Stimulated activated naive B cell treated with anti-CD40 and anti-IgM and Interleukin-4, amounts not matched to agents 10 μg/mL and 1 μg/mL and 100 μg/mL, for 72 hours (primary cell): ENCODE measurements around the gene COMMD3.

Experiments used
- ATAC-seq, 2 donors: fragments of 150-1000 bp; cut with Tn5 transposase; replicated peaks; 2 replicates each; pipeline ENCODE4 v1.10.0; 2021; ENCODE audit warnings: moderate library complexity in 1 of 2
- DNase-seq: peaks from one replicate; pipeline ENCODE4 v3.0.0; 2021
- H3K27ac Mint-ChIP-seq: one replicate; pipeline ENCODE4 v1.8.0; 2022; ENCODE audit warnings: mild to moderate bottlenecking, mixed read lengths
- H3K27me3 Mint-ChIP-seq, 2 donors: one replicate each; pipeline ENCODE4 v1.8.0; 2022; ENCODE audit warnings: mixed read lengths in 2 of 2
- H3K36me3 Mint-ChIP-seq, 2 donors: one replicate each; pipeline ENCODE4 v1.8.0; 2022; ENCODE audit warnings: mixed read lengths in 2 of 2, mild to moderate bottlenecking in 1 of 2
- H3K4me1 Mint-ChIP-seq, 2 donors: one replicate each; pipeline ENCODE4 v1.8.0; 2022; ENCODE audit warnings: mixed read lengths in 2 of 2, mild to moderate bottlenecking in 1 of 2
- H3K4me3 Mint-ChIP-seq, 2 donors: one replicate each; pipeline ENCODE4 v1.8.0; 2022; ENCODE audit warnings: mild to moderate bottlenecking in 2 of 2, mixed read lengths in 2 of 2, moderate library complexity in 1 of 2
- H3K9me3 Mint-ChIP-seq, 2 donors: one replicate each; pipeline ENCODE4 v1.8.0; 2022; ENCODE audit warnings: mixed read lengths in 2 of 2, mild to moderate bottlenecking in 1 of 2

COMMD3 gene

GRCh38 chr10:22323538-22324305, 7.5 kb downstream of the COMMD3 start:
- peak overlapping the region in 1 of 2 donors; percentile 17 for H3K4me3 Mint-ChIP-seq
- DNase-seq, result no peak
- ATAC-seq, result no peak
- H3K36me3 Mint-ChIP-seq, result peaks cover 1 to 12% of the 10 kb centered on the region in 2 donors
- H3K27me3 Mint-ChIP-seq, result no peaks in the 10 kb centered on the region
- peaks cover 28 to 57% of the 10 kb centered on the region in 2 donors for H3K4me1 Mint-ChIP-seq
- H3K9me3 Mint-ChIP-seq, result no peaks in the 10 kb centered on the region
- no peak overlapping the region for H3K27ac Mint-ChIP-seq

DNA sequence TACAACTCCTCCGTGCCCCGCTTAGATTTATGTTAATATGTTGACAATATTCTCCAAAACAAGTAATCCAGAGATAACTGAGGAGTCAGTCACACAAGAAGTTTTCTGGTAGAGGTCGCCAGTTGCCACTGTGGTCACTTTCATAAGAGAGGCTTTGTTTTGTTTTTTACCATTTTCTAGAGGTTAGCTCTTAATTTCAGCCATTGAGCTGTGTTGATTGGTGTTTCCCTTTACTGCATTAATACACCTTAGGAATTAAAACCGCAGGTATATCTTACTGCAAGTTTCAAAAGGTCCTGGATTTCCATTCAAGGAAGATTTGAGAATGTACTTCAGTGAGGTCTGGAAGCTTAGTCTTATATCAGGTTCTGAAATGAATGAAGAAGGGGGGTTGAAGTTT, 8.2 kb downstream of the COMMD3 start:
- H3K27ac Mint-ChIP-seq, result no peak overlapping the region
- DNase-seq, result no peak
- no peak for ATAC-seq
- peaks cover 5 to 16% of the 10 kb centered on the region in 2 donors for H3K36me3 Mint-ChIP-seq
- H3K27me3 Mint-ChIP-seq, result no peaks in the 10 kb centered on the region
- H3K4me3 Mint-ChIP-seq, result peak overlapping the region; percentile 82 to 84
- no peaks in the 10 kb centered on the region for H3K9me3 Mint-ChIP-seq
- peaks cover 28 to 52% of the 10 kb centered on the region in 2 donors for H3K4me1 Mint-ChIP-seq

DNA sequence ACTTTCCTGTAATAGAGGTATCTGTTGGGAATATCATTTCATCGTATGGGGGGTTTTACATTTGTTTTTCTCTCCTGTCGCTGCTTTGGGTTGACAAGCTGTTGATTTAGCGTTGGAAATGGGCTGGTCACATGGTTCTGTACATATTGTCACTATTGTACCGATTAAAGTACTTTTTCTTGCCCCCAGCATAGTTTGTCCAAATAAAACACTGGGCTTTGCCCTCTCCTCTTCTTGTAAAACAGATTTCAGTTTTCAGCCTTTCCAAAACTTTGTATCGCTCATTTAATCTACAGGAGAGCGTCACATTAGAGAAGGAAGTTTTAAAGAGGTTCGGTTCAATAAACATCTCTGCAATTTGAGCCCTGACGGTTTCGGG, 8.7 kb downstream of the COMMD3 start:
- peaks cover 10 to 20% of the 10 kb centered on the region in 2 donors for H3K36me3 Mint-ChIP-seq
- ATAC-seq (no peak), DNase-seq (no peak)
- H3K9me3 Mint-ChIP-seq, result no peaks in the 10 kb centered on the region
- H3K4me1 Mint-ChIP-seq, result peaks cover 26 to 47% of the 10 kb centered on the region in 2 donors
- peak overlapping the region; percentile 82 to 84 for H3K4me3 Mint-ChIP-seq
- H3K27ac Mint-ChIP-seq, result peak overlapping the region; percentile 92
- H3K27me3 Mint-ChIP-seq, result no peaks in the 10 kb centered on the region

GRCh38 chr10:22325272-22326144, 9.3 kb downstream of the COMMD3 start:
- ATAC-seq (peak; percentile 46 to 50), DNase-seq (peak; percentile 51)
- H3K9me3 Mint-ChIP-seq, result no peaks in the 10 kb centered on the region
- peaks cover 23 to 43% of the 10 kb centered on the region in 2 donors for H3K4me1 Mint-ChIP-seq
- peaks cover 9 to 18% of the 10 kb centered on the region in 2 donors for H3K36me3 Mint-ChIP-seq
- H3K4me3 Mint-ChIP-seq, result peak overlapping the region; percentile 82 to 84
- H3K27me3 Mint-ChIP-seq, result no peaks in the 10 kb centered on the region
- peak overlapping the region; percentile 92 for H3K27ac Mint-ChIP-seq

DNA sequence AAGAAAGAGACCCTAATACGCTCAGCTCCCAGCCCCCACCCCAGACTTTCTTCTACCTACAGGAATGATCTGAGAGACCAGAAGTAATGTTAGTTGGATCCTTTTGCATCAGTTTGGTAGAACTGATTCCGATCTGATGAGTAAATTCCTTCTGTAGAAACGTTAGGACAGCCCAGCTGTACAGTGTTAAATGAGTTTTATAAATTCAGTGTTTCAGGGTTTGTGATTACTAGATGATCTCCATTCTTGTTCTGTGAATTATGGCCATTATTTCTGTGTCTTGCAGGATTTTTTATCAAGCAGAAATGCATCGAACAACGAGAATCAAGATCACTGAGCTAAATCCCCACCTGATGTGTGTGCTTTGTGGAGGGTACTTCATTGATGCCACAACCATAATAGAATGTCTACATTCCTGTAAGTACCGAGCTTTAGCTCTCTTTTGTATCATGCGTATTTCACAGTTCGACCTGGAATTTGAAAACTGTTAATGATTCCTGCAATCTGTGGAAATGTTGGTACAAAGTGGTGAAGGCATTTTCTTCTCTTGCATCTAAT, 10.0 kb downstream of the COMMD3 start:
- H3K27ac Mint-ChIP-seq, result peak overlapping the region; percentile 54
- peak overlapping the region; percentile 68 to 82 for H3K4me3 Mint-ChIP-seq
- H3K4me1 Mint-ChIP-seq, result peaks cover 23 to 43% of the 10 kb centered on the region in 2 donors
- H3K27me3 Mint-ChIP-seq, result no peaks in the 10 kb centered on the region
- peaks cover 9 to 18% of the 10 kb centered on the region in 2 donors for H3K36me3 Mint-ChIP-seq
- DNase-seq (no peak), ATAC-seq (no peak)
- no peaks in the 10 kb centered on the region for H3K9me3 Mint-ChIP-seq

GRCh38 chr10:22329150-22329549, 13.0 kb downstream of the COMMD3 start:
- Mint-ChIP-seq H3K27ac (no peak overlapping the region), H3K27me3 (peaks cover 4 to 5% of the 10 kb centered on the region in 2 donors), H3K36me3 (peaks cover 9 to 21% of the 10 kb centered on the region in 2 donors), H3K4me3 (no peak overlapping the region), H3K4me1 (peaks cover 19 to 33% of the 10 kb centered on the region in 2 donors), H3K9me3 (peaks cover 2 to 3% of the 10 kb centered on the region in 2 donors)
- ATAC-seq (no peak), DNase-seq (no peak)

- Mint-ChIP-seq H3K27me3 (peaks cover 11 to 21% of the 10 kb centered on the region in 2 donors), H3K36me3 (peaks cover 13 to 21% of the 10 kb centered on the region in 2 donors), H3K4me1 (peaks cover 11 to 34% of the 10 kb centered on the region in 2 donors), H3K27ac (no peak overlapping the region), H3K4me3 (no peak overlapping the region), H3K9me3 (peaks cover 2 to 3% of the 10 kb centered on the region in 2 donors)
- ATAC-seq (no peak), DNase-seq (no peak)
Measured at GRCh38 chr10:22332116-22332692, 16.0 kb downstream of the COMMD3 start.

- ATAC-seq (no peak), DNase-seq (no peak)
- peak overlapping the region; percentile 70 for H3K27ac Mint-ChIP-seq
- H3K27me3 Mint-ChIP-seq, result peaks cover 15 to 26% of the 10 kb centered on the region in 2 donors
- H3K4me1 Mint-ChIP-seq, result peaks cover 11 to 34% of the 10 kb centered on the region in 2 donors
- H3K4me3 Mint-ChIP-seq, result peak overlapping the region; percentile 68 to 71
- H3K36me3 Mint-ChIP-seq, result peaks cover 13 to 18% of the 10 kb centered on the region in 2 donors
- peaks cover 2 to 3% of the 10 kb centered on the region in 2 donors for H3K9me3 Mint-ChIP-seq
Measured at GRCh38 chr10:22333167-22333974, 17.2 kb downstream of the COMMD3 start.

- H3K4me1 Mint-ChIP-seq, result peaks cover 11 to 34% of the 10 kb centered on the region in 2 donors
- H3K4me3 Mint-ChIP-seq, result peak overlapping the region; percentile 68 to 71
- ATAC-seq (no peak), DNase-seq (no peak)
- peaks cover 2 to 3% of the 10 kb centered on the region in 2 donors for H3K9me3 Mint-ChIP-seq
- H3K27ac Mint-ChIP-seq, result peak overlapping the region; percentile 62
- peaks cover 18 to 26% of the 10 kb centered on the region in 2 donors for H3K27me3 Mint-ChIP-seq
- H3K36me3 Mint-ChIP-seq, result peaks cover 13 to 18% of the 10 kb centered on the region in 2 donors
Measured at GRCh38 chr10:22333975-22334282, 17.7 kb downstream of the COMMD3 start.

GRCh38 chr10:22334414-22335172, 18.4 kb downstream of the COMMD3 start:
- Mint-ChIP-seq H3K36me3 (peaks cover 8 to 12% of the 10 kb centered on the region in 2 donors), H3K9me3 (peaks cover 2 to 3% of the 10 kb centered on the region in 2 donors), H3K27ac (peak overlapping the region; percentile 96), H3K27me3 (peaks cover 18 to 26% of the 10 kb centered on the region in 2 donors), H3K4me3 (peak overlapping the region; percentile 88 to 92), H3K4me1 (peaks cover 11 to 34% of the 10 kb centered on the region in 2 donors)
- no peak for DNase-seq
- ATAC-seq, result peak in 1 of 2 donors; percentile 6

GRCh38 chr10:22335173-22335933, 19.2 kb downstream of the COMMD3 start:
- H3K4me1 Mint-ChIP-seq, result peaks cover 14 to 34% of the 10 kb centered on the region in 2 donors
- peak; percentile 56 for DNase-seq
- peak; percentile 71 to 72 for ATAC-seq
- H3K27ac Mint-ChIP-seq, result peak overlapping the region; percentile 96
- peaks cover 18 to 26% of the 10 kb centered on the region in 2 donors for H3K27me3 Mint-ChIP-seq
- peaks cover 2 to 3% of the 10 kb centered on the region in 2 donors for H3K9me3 Mint-ChIP-seq
- H3K36me3 Mint-ChIP-seq, result peaks cover 4 to 8% of the 10 kb centered on the region in 2 donors
- H3K4me3 Mint-ChIP-seq, result peak overlapping the region; percentile 88 to 92

GRCh38 chr10:22338185-22338900, 22.2 kb downstream of the COMMD3 start:
- H3K27me3 Mint-ChIP-seq, result peaks cover 21 to 42% of the 10 kb centered on the region in 2 donors
- H3K27ac Mint-ChIP-seq, result no peak overlapping the region
- peaks cover 17 to 36% of the 10 kb centered on the region in 2 donors for H3K4me1 Mint-ChIP-seq
- peaks cover 2 to 3% of the 10 kb centered on the region in 2 donors for H3K9me3 Mint-ChIP-seq
- ATAC-seq, result no peak
- DNase-seq, result no peak
- H3K36me3 Mint-ChIP-seq, result peaks cover 4 to 6% of the 10 kb centered on the region in 2 donors
- H3K4me3 Mint-ChIP-seq, result no peak overlapping the region
